SK-N-MC (cell line): ENCODE data around the gene ANKRD31.

Source experiments
- EZH2 ChIP-seq: fragments of 200-600 bp; sonication (generic); IDR thresholded peaks from one replicate; pipeline ENCODE4 v1.6.1; 2017; ENCODE audit warnings: antibody characterized with exemption
- FOXP2 ChIP-seq: optimal IDR thresholded peaks from 2 replicates; pipeline ENCODE3; 2011; ENCODE audit warnings: mild to moderate bottlenecking, moderate library complexity; ENCODE audit not compliant: insufficient read depth; ENCODE audit errors: extremely low read length, control extremely low read depth
- POLR2AphosphoS5 ChIP-seq: IDR thresholded peaks from 2 replicates; pipeline ENCODE4 v1.6.1; 2012; ENCODE audit warnings: mild to moderate bottlenecking, low read depth, low read length, borderline replicate concordance

- TF ChIP-seq POLR2AphosphoS5 (no peak), EZH2 (no peak), FOXP2 (no peak)
Observed at GRCh38 chr5:75051217-75051751, 185.4 kb downstream of the ANKRD31 start.
